ENCODE data around the gene CLMP.
"Not testable (repeated sequence)": the region's sequence is repeated elsewhere in the genome, so short reads cannot be mapped to it uniquely, and the experiment has no call there.

- not testable (repeated sequence) for TF ChIP-seq CTCF (IDR thresholded peaks at IDR 0.05; ENCODE audit: low read depth, low read length, poor library complexity, severe bottlenecking); EZH2phosphoT487 (IDR thresholded peaks at IDR 0.05; ENCODE audit: borderline replicate concordance, low read length)
These were observed 104.9 kb downstream of the CLMP start for GRCh38 chr11:123090168-123090567.
